Suprapubic skin (tissue), 3 donors: ENCODE results near the gene ACER2.

Source experiments
- EP300 ChIP-seq: sonication (generic); formaldehyde crosslinking; IDR thresholded peaks from one replicate; pipeline ENCODE4 v1.6.1; 2017; ENCODE audit warnings: antibody characterized with exemption
- POLR2A ChIP-seq, 2 donors: fragments of 450-650 bp; IDR thresholded peaks; one replicate each; pipeline ENCODE4 v1.6.1; 2017; ENCODE audit warnings: antibody characterized with exemption in 2 of 2, mild to moderate bottlenecking in 2 of 2, moderate library complexity in 2 of 2
- TF ChIP-seq, protein P1 (sequence below), 2 donors: fragments of 200-600 bp in 1 of 2; fragments of 450-650 bp in 1 of 2; sonication (generic) in 1 of 2; IDR thresholded peaks; one replicate each; pipeline ENCODE4 v1.5.1; 2016 to 2019; ENCODE audit warnings: antibody characterized with exemption in 2 of 2, mild to moderate bottlenecking in 1 of 2, moderate library complexity in 1 of 2

DNA sequence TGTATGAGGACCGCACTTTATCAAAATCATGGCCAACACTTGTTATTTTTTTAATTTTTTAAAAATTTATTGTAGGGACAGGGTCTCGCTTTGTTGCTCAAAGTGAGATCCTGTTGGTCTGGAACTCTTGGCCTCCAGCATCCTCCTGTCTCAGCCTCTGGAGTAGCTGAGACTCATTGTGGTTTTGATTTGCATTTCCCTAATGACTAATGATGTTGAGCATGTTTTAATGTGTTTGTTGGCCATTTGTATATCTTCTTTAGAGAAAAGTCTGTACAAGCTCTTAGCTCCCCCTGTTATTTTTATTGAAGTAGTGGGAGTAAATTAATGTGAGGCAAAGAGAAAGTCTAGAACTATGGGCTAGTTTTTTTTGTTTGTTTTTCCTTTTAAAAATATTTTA, 27.2 kb upstream of the ACER2 start:
- TF ChIP-seq, protein P1, sequence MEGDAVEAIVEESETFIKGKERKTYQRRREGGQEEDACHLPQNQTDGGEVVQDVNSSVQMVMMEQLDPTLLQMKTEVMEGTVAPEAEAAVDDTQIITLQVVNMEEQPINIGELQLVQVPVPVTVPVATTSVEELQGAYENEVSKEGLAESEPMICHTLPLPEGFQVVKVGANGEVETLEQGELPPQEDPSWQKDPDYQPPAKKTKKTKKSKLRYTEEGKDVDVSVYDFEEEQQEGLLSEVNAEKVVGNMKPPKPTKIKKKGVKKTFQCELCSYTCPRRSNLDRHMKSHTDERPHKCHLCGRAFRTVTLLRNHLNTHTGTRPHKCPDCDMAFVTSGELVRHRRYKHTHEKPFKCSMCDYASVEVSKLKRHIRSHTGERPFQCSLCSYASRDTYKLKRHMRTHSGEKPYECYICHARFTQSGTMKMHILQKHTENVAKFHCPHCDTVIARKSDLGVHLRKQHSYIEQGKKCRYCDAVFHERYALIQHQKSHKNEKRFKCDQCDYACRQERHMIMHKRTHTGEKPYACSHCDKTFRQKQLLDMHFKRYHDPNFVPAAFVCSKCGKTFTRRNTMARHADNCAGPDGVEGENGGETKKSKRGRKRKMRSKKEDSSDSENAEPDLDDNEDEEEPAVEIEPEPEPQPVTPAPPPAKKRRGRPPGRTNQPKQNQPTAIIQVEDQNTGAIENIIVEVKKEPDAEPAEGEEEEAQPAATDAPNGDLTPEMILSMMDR (IDR thresholded peaks at IDR 0.05) = no peak
- no peak for TF ChIP-seq POLR2A (IDR thresholded peaks at IDR 0.05)
- no peak for TF ChIP-seq EP300
